Measurements from ENCODE around the gene HACL1.
"Not testable (repeated sequence)": the region's sequence is repeated elsewhere in the genome, so short reads cannot be mapped to it uniquely, and the experiment has no call there.

Gene HACL1

GRCh38 chr3:15629860-15630597 is 28.7 kb upstream of the HACL1 start:
- DNase-seq (ENCODE audit: low read depth), result peak; percentile 18

DNA sequence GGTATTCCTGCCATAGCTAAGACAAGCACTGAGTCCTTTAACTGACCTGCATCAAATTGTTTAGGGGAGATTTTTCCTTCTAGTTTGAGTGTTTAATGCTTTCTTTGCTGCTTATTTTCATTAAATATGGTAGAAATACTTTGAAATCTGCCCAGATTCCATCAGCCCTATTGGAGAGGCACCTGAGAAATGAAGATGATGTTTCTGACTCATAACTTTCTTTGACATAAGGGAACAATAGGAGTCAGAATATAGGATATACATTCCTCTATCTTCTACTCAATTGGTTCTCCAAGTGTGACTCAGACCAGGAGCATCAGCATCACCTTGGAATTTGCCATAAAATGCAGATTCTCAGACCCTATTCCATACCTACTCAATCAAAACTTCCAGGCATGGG is 27.6 kb upstream of the HACL1 start:
- DNase-seq (ENCODE audit: low read depth), result no peak

DNA sequence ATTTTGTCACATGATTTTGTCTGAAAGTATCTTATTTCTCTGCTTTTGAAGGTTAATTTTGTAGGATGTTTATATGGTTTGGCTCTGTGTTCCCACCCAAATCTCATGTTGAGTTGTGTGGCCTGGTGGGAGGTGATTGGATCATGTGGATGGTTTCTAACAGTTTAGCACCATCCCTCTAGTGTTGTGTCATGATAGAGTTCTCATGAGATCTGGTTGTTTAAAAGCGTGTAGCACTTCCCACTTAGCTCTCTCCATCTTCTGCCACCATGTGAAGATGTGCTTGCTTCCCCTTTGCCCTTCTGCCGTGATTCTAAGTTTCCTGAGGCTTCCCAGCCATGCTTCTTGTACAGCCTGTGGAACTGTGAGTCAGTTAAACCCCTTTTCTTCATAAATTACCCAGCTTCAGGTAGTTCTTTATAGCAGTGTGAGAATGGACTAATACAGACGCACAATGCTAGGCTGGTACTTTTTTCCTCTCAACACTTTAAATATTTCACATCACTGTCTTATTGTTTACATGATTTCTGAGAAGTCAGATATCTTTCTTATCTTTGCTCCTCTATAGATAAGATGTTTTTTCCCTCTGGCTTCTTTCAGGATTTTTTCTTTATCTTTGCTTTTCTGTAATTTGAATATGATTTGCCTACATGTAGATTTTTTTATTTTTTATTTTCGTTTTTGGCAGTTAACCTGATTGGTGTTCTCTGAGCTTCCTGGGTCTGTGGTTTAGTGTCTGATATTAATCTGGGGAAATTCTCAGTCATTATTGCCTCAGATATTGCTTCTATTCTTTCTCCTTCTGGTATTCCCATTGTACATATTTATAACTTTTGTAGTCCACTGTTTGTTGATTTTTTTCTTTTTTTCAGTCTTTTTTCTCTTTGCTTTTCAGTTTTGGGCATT is 22.4 kb upstream of the HACL1 start:
- DNase-seq (ENCODE audit: low read depth), result no peak

DNA sequence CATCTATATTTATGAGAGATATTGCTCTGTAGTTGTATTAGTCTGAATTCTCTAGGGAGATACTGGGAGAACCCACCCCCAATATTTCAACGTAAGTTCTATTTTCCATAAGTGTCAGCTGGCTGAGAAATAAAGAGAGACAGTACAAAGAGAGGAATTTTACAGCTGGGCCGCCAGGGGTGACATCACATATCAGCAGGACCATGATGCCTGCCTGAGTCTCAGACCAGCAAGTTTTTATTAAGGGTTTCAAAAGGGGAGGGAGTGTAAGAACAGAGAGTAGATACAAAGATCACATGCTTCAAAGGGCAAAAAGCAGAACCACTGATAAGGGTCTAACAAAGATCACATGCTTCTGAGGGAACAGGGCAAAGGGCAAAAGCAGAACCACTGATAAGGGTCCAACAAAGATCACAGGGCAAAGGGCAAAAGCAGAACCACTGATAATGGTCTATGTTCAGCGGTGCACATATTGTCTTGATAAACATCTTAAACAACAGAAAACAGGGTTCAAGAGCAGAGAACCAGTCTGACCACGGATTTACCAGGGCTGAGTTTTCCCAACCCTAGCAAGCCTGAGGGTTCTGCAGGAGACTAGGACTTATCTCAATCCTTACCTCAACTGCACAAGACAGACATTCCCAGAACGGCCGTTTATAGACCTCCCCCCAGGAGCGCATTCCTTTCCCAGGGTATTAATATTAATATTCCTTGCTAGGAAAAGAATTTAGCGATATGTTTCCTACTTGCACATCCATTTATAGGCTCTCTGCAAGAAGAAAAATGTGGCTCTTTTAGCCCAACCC is 18.5 kb upstream of the HACL1 start:
- DNase-seq (ENCODE audit: low read depth), result not testable (repeated sequence)

DNA sequence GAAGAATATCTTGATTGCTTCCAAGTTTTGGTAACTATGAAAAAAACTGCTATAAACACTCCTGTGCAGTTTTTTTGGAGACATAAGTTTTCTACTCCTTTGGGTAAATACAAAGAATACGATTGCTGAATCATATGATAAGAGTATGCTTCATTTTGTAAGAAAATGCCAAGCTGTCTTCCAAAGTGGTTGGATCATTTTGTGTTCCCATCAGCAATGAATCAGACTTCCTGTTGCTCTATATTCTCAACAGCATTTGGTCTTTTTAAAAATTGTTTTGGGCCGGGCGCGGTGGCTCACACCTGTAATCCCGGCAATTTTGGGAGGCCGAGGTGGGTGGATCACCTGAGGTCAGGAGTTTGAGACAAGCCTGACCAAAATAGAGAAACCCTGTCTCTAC is 14.7 kb upstream of the HACL1 start:
- DNase-seq (ENCODE audit: low read depth), result no peak

DNA sequence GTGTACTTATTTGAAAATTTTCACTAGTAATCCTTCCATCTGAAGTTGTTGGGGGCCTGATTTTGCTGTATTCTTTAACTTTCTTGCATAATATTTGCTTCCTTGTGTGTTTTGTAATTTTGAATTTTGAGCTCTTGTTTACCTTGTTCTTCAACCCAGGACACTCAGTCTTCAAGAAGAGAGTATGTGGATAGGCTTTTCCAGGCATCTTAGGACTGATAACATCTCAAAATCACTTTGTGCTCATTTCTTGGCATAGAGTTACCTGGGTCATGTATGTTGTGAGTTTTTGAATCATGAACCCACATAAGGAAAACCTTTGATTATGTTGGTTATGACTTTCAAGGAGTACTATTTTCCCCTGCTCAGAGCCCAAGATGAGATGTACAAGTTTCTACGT is 13.6 kb upstream of the HACL1 start:
- no peak for DNase-seq (ENCODE audit: low read depth)

GRCh38 chr3:15612001-15612400 is 10.6 kb upstream of the HACL1 start:
- no peak for DNase-seq (ENCODE audit: low read depth)

GRCh38 chr3:15611018-15611417 is 9.6 kb upstream of the HACL1 start:
- no peak for DNase-seq (ENCODE audit: low read depth)

DNA sequence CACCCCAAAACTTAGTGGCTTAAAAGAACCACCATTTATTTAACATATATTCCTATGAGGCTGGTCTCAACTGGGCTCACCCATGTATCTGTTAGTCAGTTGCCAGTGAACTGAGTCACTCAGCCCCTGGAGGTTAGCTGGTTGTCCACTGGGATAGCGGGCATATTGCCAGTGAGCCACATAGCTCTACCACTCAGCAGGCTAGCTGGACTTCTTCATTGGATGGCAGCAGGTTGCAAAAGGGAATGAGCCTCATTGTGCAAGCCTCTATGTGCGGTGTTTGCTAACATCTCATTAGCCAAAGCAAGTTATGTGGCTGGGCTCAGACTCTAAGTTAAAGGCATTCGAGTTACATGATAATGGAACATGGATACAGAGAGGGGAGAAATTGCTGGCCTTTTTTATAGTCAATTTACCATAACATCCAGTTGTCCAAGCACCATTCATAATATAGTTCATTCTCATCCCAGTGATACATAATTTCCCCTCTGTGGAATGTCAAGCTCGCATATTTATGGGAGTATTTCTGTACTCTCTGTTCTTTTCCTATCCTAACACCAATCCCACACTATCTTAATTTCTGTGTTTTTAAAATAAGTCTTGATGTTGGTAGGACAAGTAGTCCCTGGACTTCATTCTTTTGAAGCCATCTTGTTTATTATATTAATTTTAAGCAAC is 8.9 kb upstream of the HACL1 start:
- DNase-seq (ENCODE audit: low read depth), result no peak

- no peak for DNase-seq (ENCODE audit: low read depth)
These were observed 5.1 kb upstream of the HACL1 start for GRCh38 chr3:15606434-15606891.

DNA sequence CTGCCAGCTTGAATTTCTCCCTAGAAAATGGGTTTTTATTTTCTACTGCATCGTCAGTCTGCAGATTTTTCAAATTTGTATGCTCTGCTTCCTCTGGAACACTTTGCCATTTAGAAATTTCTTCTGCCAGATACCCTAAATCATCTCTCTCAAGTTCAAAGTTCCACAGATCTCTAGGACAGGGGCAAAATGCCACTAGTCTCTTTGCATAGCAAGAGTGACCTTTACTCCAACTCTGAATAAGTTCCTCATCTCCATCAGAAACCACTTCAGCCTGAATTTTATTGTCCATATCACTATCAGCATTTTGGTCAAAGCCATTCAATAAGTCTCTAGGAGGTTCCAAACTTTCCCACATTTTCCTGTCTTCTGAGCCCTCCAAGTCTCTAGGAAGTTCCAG is 3.2 kb upstream of the HACL1 start:
- not testable (repeated sequence) for DNase-seq (ENCODE audit: low read depth)

GRCh38 chr3:15602816-15603215 is 1.4 kb upstream of the HACL1 start:
- DNase-seq (ENCODE audit: low read depth), result not testable (repeated sequence)

DNA sequence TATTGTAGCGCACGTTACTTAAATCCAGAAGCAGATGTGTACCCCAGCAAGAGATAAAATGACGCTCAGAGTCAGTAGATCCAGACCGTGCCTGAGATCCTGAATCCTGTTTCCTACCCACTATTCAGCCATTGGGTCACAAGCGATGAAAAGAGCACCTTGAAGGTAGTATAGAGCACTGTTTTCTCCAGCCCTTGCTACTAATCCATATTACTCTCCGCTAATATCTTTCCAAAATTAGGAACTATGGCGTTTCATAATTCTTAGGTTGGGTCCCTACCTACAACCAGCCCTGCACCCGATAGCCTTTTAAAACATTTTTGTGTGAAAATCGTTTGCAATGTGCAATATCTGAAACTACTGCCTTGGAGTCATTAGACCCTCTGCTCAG is 772 bp upstream of the HACL1 start:
- no peak for DNase-seq (ENCODE audit: low read depth)

DNA sequence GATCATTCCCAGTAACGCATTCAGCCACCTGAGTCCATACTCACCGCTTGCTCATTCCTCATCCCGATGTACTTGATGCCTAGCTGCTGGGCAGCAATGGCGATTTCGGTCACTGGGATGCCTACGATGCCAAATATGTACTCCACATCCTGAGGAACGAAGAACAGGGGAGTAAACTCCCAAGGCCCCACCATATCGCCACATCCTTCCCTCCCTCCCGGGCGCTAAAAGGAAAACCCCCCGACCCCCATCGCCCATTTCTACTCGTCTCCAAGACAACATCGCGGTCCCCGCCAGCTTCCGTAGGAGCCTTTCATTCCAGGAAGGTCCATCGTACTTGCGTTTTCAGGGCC is 347 bp downstream of the HACL1 start:
- DNase-seq (ENCODE audit: low read depth), result no peak

GRCh38 chr3:15595955-15596354 is 5.4 kb downstream of the HACL1 start:
- DNase-seq (ENCODE audit: low read depth), result no peak

DNA sequence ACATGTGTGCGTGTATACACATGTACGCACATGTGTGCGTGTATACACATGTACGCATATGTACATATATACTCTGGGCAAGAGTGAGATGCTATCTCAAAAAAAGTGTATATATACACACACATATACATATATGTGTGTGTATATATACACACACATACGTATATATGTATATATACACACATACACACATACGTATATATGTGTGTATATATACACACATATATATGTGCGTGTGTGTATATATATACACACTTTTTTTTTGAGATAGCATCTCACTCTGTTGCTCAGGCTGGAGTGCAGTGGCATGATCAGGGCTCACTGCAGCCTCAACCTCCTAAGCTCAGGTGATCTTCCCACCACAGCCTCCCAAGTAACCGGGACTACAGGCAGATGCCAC is 8.4 kb downstream of the HACL1 start:
- DNase-seq (ENCODE audit: low read depth), result no peak

- DNase-seq (ENCODE audit: low read depth), result no peak
These were observed 9.4 kb downstream of the HACL1 start for GRCh38 chr3:15591928-15592327.

- DNase-seq (ENCODE audit: low read depth), result no peak
These were observed 10.1 kb downstream of the HACL1 start for GRCh38 chr3:15591242-15591641.

- no peak for DNase-seq (ENCODE audit: low read depth)
These were observed 16.1 kb downstream of the HACL1 start for GRCh38 chr3:15585111-15585845.

GRCh38 chr3:15581471-15582394 is 19.6 kb downstream of the HACL1 start:
- DNase-seq (ENCODE audit: low read depth), result no peak
